GM12878 (cell line): ENCODE data around the gene CBLB. TPM values are rescaled to one million over a fixed set of nuclear protein-coding genes. Genes with fewer than 3 reads are reported as not detected.

Experiments
- ATAC-seq: fragments of 200-7000 bp; cut with Tn5 transposase; 3 replicates; pipeline ENCODE4 v1.9.1; 2020; ENCODE audit warnings: mild to moderate bottlenecking, moderate library complexity
- BruUV-seq: library from RNA; stranded (reverse); fragments of 400-500 nt; replicated peaks from 2 replicates; lab custom pipeline; 2021; lab: Mats Ljungman, UMichigan
- CTCF ChIA-PET: fragments of 300-600 bp; sonication (Branson Sonifier 250); formaldehyde crosslinking; extraction: SDS; loops from one replicate; lab custom pipeline; 2021; ENCODE audit warnings: inconsistent platforms; lab: Yijun Ruan, JAX
- POLR2A ChIA-PET: fragments of 350-600 bp; formaldehyde crosslinking; extraction: SDS; loops from one replicate; lab custom pipeline; 2021; ENCODE audit warnings: inconsistent platforms; lab: Charles Lee
- RAD21 ChIA-PET: fragments of 300-600 bp; sonication (Branson Sonifier 250); formaldehyde crosslinking; loops from one replicate; lab custom pipeline; 2023; ENCODE audit warnings: antibody characterized with exemption; ENCODE audit not compliant: unreplicated experiment; lab: Charles Lee
- SMC1A ChIA-PET: fragments of 300-600 bp; sonication (Branson Sonifier 250); formaldehyde crosslinking; loops from one replicate; lab custom pipeline; 2023; ENCODE audit not compliant: unreplicated experiment, uncharacterized antibody; lab: Charles Lee
- DNase-seq: peaks from one replicate; pipeline ENCODE4 v3.0.0-alpha.2; 2011; ENCODE audit warnings: low read depth, low spot score
- FAIRE-seq: peaks from 3 replicates; lab custom pipeline; 2011; peaks lifted over from hg19 to GRCh38; lab: Jason Lieb, UNC
- H2AFZ ChIP-seq: 2 replicates; pipeline ENCODE4 v1.6.0; 2011; ENCODE audit warnings: low read depth, low read length, control low read depth; ENCODE audit not compliant: control insufficient read depth
- H3K27ac ChIP-seq: 2 replicates; pipeline ENCODE4 v1.5.1; 2011; ENCODE audit warnings: control low read depth; ENCODE audit not compliant: control insufficient read depth, insufficient read depth
- H3K27me3 ChIP-seq, 2 experiments: replicated peaks in 1 of 2; 2 replicates each; pipeline versions ENCODE4 v1.6.0 to v1.6.1; 2011; ENCODE audit warnings: low read length in 1 of 2; ENCODE audit not compliant: control insufficient read depth in 2 of 2, insufficient read depth in 2 of 2
- H3K36me3 ChIP-seq, 2 experiments: 2 replicates each; pipeline ENCODE4 v1.5.1; 2011; ENCODE audit warnings: low read length in 1 of 2; ENCODE audit not compliant: control insufficient read depth in 2 of 2, insufficient read depth in 2 of 2
- H3K4me1 ChIP-seq: 2 replicates; pipeline ENCODE4 v1.6.1; 2011; ENCODE audit warnings: mild to moderate bottlenecking, low read length, moderate library complexity, mixed read lengths; ENCODE audit not compliant: control insufficient read depth, insufficient read depth
- H3K4me2 ChIP-seq: 2 replicates; pipeline ENCODE4 v1.6.0; 2011; ENCODE audit warnings: control low read depth; ENCODE audit not compliant: control insufficient read depth, insufficient read depth
- H3K4me3 ChIP-seq: fragments of 200-600 bp; sonication (generic); 2 replicates; pipeline ENCODE4 v1.5.1; 2016
- H3K79me2 ChIP-seq: 2 replicates; pipeline ENCODE4 v1.6.0; 2011; ENCODE audit warnings: low read length; ENCODE audit not compliant: control insufficient read depth, insufficient read depth
- H3K9ac ChIP-seq: 2 replicates; pipeline ENCODE4 v1.8.0; 2011; ENCODE audit warnings: low read length, control low read depth, mixed read lengths; ENCODE audit not compliant: control insufficient read depth, insufficient read depth
- H3K9me3 ChIP-seq: replicated peaks from 3 replicates; pipeline ENCODE4 v1.5.1; 2011; ENCODE audit warnings: mild to moderate bottlenecking, low read length; ENCODE audit not compliant: control insufficient read depth, insufficient read depth
- H4K20me1 ChIP-seq: 2 replicates; pipeline ENCODE4 v1.6.0; 2011; ENCODE audit not compliant: control insufficient read depth, insufficient read depth
- BMI1 ChIP-seq: fragments of 450-650 bp; IDR thresholded peaks from 2 replicates; pipeline ENCODE4 v1.6.1; 2016; ENCODE audit warnings: mild to moderate bottlenecking, moderate library complexity, borderline replicate concordance
- BRCA1 ChIP-seq: IDR thresholded peaks from 2 replicates; pipeline ENCODE4 v1.6.1; 2011; ENCODE audit warnings: low read depth, low read length, improper control_type of control experiment
- GABPA ChIP-seq: IDR thresholded peaks from 2 replicates; pipeline ENCODE4 v1.6.1; 2014; ENCODE audit warnings: antibody characterized with exemption, low read depth, mild to moderate bottlenecking, inconsistent platforms
- HDGF ChIP-seq: fragments of 450-650 bp; IDR thresholded peaks from 2 replicates; pipeline ENCODE4 v1.6.1; 2016; ENCODE audit warnings: antibody characterized with exemption
- JUND ChIP-seq: IDR thresholded peaks from 2 replicates; pipeline ENCODE4 v1.6.1; 2012; ENCODE audit warnings: low read depth, mild to moderate bottlenecking, low read length, improper control_type of control experiment, moderate library complexity
- NFXL1 ChIP-seq: fragments of 450-650 bp; IDR thresholded peaks from 2 replicates; pipeline ENCODE4 v1.6.1; 2017; ENCODE audit warnings: antibody characterized with exemption, mild to moderate bottlenecking, borderline replicate concordance
- RAD21 ChIP-seq: IDR thresholded peaks from 2 replicates; pipeline ENCODE4 v1.6.1; 2011; ENCODE audit warnings: mild to moderate bottlenecking, low read depth, low read length, moderate library complexity; ENCODE audit not compliant: insufficient read depth
- SMARCA5 ChIP-seq: fragments of 450-650 bp; IDR thresholded peaks from 2 replicates; pipeline ENCODE4 v1.6.1; 2017; ENCODE audit warnings: mild to moderate bottlenecking
- SPI1 ChIP-seq: IDR thresholded peaks from 2 replicates; pipeline ENCODE4 v1.6.1; 2011; ENCODE audit warnings: low read depth, mild to moderate bottlenecking, low read length, moderate library complexity, borderline replicate concordance; ENCODE audit not compliant: insufficient read depth
- SREBF2 ChIP-seq: IDR thresholded peaks from 2 replicates; pipeline ENCODE4 v1.6.1; 2012; ENCODE audit warnings: mild to moderate bottlenecking, low read length
- ZNF217 ChIP-seq: fragments of 450-650 bp; IDR thresholded peaks from 2 replicates; pipeline ENCODE4 v1.6.1; 2017; ENCODE audit warnings: antibody characterized with exemption, mild to moderate bottlenecking
- WGBS: methylation state at CpG from one replicate; pipeline ENCODE4 v1.1.6; 2016; ENCODE audit warnings: low lambda C conversion rate; ENCODE audit not compliant: insufficient replicate concordance, insufficient coverage; ENCODE audit errors: missing lambda C conversion rate; 5-methylcytosine and 5-hydroxymethylcytosine counted together
- in situ Hi-C: fragments of 300-500 bp; cut with MboI; formaldehyde crosslinking; loops from 9 replicates; pipeline ENCODE4 v1.14.3; 2018; ENCODE audit warnings: mixed read lengths
- intact Hi-C: fragments of 100-400 bp; cut with micrococcal nuclease; formaldehyde crosslinking; loops from one replicate; pipeline ENCODE4 v1.14.2; 2022; ENCODE audit not compliant: unreplicated experiment
- polyA plus RNA-seq, 11 experiments: library from polyadenylated mRNA; depleted of rRNA in 4 of 11; unstranded in 6 of 11; stranded (reverse) in 5 of 11; fragments of >200 nt; fragmentation: Nextera tagmentation in 4 of 11; fragmentation: Illumina TruSeq in 1 of 11; extraction: Ambion mirVana in 4 of 11; extraction: Trizol in 1 of 11; gene quantifications; 1 replicate in 1 of 11; 2 replicates in 10 of 11; pipeline versions ENCODE4 v1.2.1 to v1.2.3, GENCODE V29; 2011 to 2016; ENCODE audit warnings: inconsistent platforms in 2 of 11, missing spikeins in 2 of 11, low read depth in 1 of 11
- total RNA-seq, 4 experiments: library from RNA; depleted of rRNA in 3 of 4; stranded (reverse); fragments of >200 nt in 3 of 4; fragmentation: Illumina TruSeq in 1 of 4; extraction: Trizol in 1 of 4; gene quantifications; 2 replicates each; pipeline versions ENCODE4 v1.2.1 to v1.2.3, GENCODE V29; 2013 to 2021
- TF ChIP-seq, protein P1 (sequence below), 3 experiments: IDR thresholded peaks in 2 of 3; conservative IDR thresholded peaks in 1 of 3; 2 replicates each; pipeline ENCODE4 v1.5.1; 2011; ENCODE audit warnings: low read depth in 3 of 3, low read length in 3 of 3, mild to moderate bottlenecking in 3 of 3, control low read depth in 2 of 3, moderate library complexity in 2 of 3, inconsistent platforms in 1 of 3, mixed read lengths in 1 of 3; ENCODE audit not compliant: control insufficient read depth in 2 of 3, insufficient read depth in 1 of 3; ENCODE audit errors: extremely low read depth in 1 of 3
- TF ChIP-seq, protein P2 (sequence below): IDR thresholded peaks from 2 replicates; pipeline ENCODE4 v1.6.1; 2011; ENCODE audit warnings: low read depth, mild to moderate bottlenecking, low read length, moderate library complexity, borderline replicate concordance; ENCODE audit errors: extremely low read depth
- TF ChIP-seq, protein P3 (sequence below): fragments of 450-650 bp; formaldehyde crosslinking; IDR thresholded peaks from 2 replicates; pipeline ENCODE4 v1.4.0; 2022; ENCODE audit warnings: mild to moderate bottlenecking, moderate library complexity
- TF ChIP-seq, protein P4 (sequence below): fragments of 150-350 bp; IDR thresholded peaks from 2 replicates; pipeline ENCODE4 v1.6.1; 2014; ENCODE audit warnings: mild to moderate bottlenecking, low read depth, low read length

Gene CBLB
- total and polyA plus RNA-seq, 10 of the 15 experiments (the other 5 are each of a cell fraction or from before 2014, with no cell fraction given), result 17.2 to 107 (median 41.9) TPM

DNA sequence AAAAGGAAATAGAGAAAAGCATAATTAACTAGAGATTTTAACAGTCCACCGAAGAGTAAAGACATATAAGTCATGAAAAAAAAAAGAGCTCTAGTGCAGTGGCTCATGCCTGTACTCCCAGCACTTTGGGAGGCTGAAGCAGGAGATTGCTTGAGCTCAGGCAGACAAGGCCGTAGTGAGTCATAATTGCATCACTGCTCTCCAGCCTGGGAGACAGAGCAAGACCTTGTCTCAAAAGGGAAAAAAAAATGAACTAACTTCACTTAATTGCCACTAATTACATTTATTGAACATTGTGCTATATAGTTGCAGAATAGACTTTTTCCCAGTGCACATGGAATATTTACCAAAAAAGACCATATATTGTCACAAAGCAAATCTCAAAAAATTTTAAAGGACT is 221.8 kb downstream of the CBLB start (continued):
- TF ChIP-seq, protein P1, sequence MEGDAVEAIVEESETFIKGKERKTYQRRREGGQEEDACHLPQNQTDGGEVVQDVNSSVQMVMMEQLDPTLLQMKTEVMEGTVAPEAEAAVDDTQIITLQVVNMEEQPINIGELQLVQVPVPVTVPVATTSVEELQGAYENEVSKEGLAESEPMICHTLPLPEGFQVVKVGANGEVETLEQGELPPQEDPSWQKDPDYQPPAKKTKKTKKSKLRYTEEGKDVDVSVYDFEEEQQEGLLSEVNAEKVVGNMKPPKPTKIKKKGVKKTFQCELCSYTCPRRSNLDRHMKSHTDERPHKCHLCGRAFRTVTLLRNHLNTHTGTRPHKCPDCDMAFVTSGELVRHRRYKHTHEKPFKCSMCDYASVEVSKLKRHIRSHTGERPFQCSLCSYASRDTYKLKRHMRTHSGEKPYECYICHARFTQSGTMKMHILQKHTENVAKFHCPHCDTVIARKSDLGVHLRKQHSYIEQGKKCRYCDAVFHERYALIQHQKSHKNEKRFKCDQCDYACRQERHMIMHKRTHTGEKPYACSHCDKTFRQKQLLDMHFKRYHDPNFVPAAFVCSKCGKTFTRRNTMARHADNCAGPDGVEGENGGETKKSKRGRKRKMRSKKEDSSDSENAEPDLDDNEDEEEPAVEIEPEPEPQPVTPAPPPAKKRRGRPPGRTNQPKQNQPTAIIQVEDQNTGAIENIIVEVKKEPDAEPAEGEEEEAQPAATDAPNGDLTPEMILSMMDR (IDR thresholded peaks at IDR 0.05 in 2 of 3, conservative IDR thresholded peaks at IDR 0.05 in 1 of 3; ENCODE audit: control insufficient read depth in 2 of 3, extremely low read depth in 1 of 3, insufficient read depth in 1 of 3, low read depth in 3 of 3, low read length in 3 of 3), result no peak
- TF ChIP-seq BRCA1 (no peak), BMI1 (no peak)
- TF ChIP-seq, protein P2, sequence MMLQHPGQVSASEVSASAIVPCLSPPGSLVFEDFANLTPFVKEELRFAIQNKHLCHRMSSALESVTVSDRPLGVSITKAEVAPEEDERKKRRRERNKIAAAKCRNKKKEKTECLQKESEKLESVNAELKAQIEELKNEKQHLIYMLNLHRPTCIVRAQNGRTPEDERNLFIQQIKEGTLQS, result no peak
- TF ChIP-seq, protein P3, sequence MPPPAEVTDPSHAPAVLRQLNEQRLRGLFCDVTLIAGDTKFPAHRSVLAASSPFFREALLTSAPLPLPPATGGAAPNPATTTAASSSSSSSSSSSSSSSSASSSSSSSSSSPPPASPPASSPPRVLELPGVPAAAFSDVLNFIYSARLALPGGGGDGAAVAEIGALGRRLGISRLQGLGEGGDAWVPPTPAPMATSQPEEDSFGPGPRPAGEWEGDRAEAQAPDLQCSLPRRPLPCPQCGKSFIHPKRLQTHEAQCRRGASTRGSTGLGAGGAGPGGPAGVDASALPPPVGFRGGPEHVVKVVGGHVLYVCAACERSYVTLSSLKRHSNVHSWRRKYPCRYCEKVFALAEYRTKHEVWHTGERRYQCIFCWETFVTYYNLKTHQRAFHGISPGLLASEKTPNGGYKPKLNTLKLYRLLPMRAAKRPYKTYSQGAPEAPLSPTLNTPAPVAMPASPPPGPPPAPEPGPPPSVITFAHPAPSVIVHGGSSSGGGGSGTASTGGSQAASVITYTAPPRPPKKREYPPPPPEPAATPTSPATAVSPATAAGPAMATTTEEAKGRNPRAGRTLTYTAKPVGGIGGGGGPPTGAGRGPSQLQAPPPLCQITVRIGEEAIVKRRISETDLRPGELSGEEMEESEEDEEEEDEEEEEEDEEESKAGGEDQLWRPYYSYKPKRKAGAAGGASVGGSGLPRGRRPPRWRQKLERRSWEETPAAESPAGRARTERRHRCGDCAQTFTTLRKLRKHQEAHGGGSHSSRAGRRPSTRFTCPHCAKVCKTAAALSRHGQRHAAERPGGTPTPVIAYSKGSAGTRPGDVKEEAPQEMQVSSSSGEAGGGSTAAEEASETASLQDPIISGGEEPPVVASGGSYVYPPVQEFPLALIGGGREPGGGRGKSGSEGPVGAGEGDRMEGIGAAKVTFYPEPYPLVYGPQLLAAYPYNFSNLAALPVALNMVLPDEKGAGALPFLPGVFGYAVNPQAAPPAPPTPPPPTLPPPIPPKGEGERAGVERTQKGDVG, result no peak

DNA sequence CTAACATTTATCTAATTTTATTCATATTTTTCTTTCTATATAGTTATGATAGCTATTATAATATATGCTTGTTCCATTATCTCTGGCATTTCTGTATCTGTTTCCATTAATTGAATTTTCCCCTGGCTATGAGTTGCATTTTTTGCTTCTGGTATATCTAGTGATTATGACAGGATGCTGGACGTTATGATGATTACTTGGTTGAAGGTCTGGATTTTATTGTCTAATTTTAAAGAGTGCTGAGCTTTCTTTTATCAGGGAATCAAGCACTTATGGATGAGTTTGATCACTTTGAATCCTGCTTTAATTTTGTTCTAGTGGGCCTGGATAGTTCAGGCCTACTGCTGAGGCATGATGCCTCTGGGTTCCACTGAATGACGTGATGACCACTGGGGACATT is 229.7 kb downstream of the CBLB start:
- Histone ChIP-seq H3K4me1 (no peaks in the 10 kb centered on the region), H3K79me2 (no peaks in the 10 kb centered on the region), H3K9ac (no peak overlapping the region), H3K27ac (no peak overlapping the region), H3K9me3 (no peaks in the 10 kb centered on the region; the same call in 2 of the 3 replicates), H3K4me3 (no peak overlapping the region), H2AFZ (no peak overlapping the region), H3K4me2 (no peak overlapping the region), H4K20me1 (no peaks in the 10 kb centered on the region), H3K36me3 (no peaks in the 10 kb centered on the region), H3K27me3 (no peaks in the 10 kb centered on the region)
- ChIA-PET SMC1A (interaction anchor here (0.6 to 1.6 kb wide), 2 partner anchors 12 to 578 kb away, joined by 4 read pairs; no protein-coding TSS in a partner anchor), CTCF (no interaction called here), POLR2A (no interaction called here), RAD21 (interaction anchor here (0.8 to 1.4 kb wide), 2 partner anchors 27 to 229 kb away, joined by 3 read pairs; no protein-coding TSS in a partner anchor)
- in situ Hi-C loops, result no loop called here
- WGBS, result 43% methylated on average over 2 of the region's 2 CpGs
- intact Hi-C loops, result no loop called here
- no peak for ATAC-seq
- TF ChIP-seq SPI1 (no peak), JUND (no peak), RAD21 (no peak), ZNF217 (no peak), SREBF2 (no peak), HDGF (no peak), BMI1 (no peak), SMARCA5 (no peak), GABPA (no peak), NFXL1 (no peak)
- TF ChIP-seq, protein P4, sequence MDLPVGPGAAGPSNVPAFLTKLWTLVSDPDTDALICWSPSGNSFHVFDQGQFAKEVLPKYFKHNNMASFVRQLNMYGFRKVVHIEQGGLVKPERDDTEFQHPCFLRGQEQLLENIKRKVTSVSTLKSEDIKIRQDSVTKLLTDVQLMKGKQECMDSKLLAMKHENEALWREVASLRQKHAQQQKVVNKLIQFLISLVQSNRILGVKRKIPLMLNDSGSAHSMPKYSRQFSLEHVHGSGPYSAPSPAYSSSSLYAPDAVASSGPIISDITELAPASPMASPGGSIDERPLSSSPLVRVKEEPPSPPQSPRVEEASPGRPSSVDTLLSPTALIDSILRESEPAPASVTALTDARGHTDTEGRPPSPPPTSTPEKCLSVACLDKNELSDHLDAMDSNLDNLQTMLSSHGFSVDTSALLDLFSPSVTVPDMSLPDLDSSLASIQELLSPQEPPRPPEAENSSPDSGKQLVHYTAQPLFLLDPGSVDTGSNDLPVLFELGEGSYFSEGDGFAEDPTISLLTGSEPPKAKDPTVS, result no peak
- FAIRE-seq, result no peak
- no peak for DNase-seq
- no TSS peak for BruUV-seq
